ENCODE data around the gene B4GALT2.

B4GALT2 gene

DNA sequence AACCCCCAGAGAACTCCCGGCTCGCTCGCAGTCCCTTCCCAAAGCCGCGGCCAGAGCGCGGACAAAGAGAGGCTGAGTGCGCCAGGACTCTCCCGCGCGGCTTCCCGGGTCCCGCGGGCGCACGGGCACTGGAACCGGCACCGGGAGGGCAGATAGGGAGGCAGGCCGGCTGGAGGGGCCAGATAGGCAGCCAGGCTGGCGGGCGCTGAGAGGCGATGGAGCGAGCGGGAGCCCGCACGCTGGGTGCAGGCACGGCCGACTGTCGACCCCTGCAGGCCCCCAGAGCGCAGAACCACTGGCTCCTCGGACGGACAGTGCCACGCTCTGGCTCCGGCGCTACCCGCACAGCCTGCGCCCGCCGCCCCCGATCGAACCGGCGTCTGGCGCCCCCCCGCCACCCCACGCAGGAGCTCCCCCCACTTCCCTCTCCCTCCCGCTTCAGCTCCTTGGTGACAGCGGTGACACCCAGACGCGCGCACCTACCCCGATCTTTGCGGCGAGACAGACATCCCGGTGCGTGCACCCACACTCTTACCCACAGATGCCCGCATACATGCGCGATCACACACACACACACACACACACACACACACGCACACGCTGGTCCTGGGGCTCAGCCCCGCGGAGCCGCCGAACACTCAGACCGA is 51.7 kb downstream of the B4GALT2 start:
- peak in 2 of 4 experiments; percentile 31 to 40 for DNase-seq

- peak in 3 of 4 experiments; percentile 25 to 37 (median 31) for DNase-seq
Observed at GRCh38 chr1:44031252-44032169, 52.5 kb downstream of the B4GALT2 start, which contains the start of gene SLC6A9. TSS of gene SLC6A9 (minus strand) at chr1:44031462. CDS start at chr1:44024277, 7,185 bp downstream.

DNA sequence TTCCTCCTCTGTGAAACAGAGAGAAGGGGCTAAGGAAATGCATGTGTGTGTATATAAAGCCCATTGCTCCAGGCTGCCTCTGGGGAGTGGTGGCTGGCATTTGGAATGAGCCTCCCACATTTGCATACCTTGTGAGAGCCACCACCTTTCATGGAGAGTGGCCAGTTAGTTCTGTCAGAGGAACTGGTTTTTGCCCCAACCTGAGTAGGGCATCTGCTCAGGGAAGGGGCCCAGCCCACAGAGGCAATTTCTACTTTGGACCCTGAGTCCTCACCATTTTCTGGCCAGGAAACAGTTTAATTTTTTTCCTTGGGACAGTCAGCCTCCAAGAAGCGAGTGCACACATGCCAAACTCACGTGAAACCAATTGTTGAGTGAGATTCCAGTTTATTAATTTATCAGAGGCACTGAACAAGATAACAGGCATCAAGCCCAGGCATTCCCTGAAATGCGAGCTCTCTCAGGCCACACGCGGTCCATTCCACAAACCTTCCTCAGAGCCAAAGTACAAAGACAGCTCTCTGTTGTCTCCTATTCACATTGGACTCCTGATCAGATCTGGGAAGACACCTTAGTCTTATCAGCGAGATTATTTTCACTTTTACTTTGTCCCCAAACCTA is 53.3 kb downstream of the B4GALT2 start:
- DNase-seq = no peak

DNA sequence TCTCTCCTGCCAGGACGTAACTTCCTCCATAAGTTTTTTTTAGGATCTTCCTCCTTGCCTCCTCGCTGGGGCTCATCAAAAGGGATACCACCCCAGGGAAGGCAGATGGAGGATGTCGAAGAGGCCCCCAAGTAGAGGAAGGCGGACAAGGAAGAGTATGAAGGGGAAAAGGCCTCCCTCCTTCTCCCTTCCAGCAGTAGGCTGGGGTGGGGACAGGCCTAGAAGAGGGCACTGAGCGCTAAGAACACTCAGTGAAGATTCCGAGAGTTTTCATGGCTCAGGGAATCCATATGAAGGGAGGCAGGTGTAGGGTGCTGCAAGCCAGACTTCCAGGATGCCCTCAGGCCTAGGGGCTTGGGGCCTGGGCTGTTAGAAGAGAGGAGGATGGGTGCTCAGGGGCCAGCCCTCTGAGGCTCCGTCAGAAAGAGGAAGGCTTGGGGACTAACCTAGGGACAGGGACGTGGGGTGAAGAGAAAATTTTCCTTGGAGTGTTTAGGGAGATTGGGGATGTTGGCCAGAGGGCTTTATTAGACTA is 54.1 kb downstream of the B4GALT2 start:
- DNase-seq = no peak

GRCh38 chr1:44033756-44034155 is 54.7 kb downstream of the B4GALT2 start:
- DNase-seq = no peak

GRCh38 chr1:44034423-44034822 is 55.4 kb downstream of the B4GALT2 start:
- no peak for DNase-seq

DNA sequence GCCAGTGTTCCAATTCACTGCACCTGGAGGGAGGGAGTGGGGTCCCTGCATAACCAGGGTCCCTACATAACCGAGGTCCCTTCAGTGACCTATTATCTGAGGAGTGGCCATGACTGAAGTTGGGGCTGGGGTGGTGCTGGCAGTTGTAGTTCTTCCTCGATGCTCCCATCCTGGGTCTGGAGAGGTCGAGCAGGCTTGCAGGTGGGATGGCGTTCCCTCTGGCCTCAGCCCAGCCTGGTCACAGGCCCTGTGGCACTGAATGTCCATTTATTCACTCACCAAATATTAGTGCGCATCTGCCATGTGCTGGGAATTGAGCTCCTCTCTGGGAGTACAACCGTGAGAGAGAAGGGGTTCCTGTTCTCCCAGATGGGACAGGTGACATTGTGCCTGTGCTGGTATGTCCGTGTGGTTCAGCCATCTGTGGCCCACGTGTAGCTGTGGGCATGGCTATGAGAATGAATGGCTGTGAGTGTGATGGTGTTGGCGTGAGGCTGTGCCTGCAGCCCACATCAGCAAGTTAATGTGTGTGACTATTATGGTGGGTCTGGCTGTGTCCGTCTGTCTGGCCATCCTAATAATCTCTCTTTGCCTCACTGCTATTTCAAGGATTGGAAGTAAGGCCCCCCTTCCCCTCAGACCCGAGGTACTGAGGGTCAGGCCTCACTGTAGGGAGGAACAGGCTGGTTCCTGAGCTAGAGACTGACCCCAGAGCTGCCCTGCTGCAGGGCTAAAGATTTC is 56.1 kb downstream of the B4GALT2 start:
- no peak for DNase-seq

DNA sequence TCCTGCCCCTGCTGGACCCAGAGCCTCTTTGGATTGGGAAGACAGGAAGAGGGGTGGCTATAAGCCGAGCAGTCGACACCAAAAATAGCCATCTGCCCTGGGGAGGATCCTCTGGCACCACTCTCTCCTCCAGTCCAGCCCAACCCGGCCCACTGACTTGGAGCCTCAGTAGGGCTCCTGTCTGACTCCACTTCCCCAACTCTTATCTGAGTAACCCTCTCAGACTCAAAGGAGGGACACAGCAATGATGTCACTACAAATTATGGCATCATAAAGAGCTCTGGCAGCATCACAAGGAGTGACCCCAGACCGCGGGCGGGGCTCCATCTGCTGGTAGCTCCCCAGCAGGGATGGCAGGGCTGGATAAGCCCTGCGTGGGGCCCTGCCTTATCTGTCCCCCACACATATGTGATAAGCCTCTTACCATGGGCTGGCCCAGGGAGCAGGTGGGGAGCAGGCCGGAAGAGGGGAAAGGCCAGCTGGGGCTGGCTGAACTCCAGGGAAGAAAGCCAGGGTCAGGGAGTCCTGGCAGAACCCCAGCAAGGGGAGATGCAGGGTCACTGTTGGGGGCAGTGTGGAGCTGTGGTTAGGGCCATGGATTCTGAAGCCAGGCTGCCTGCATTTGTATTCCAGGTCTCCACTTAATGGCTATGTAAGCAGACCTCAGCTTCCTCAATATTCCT is 56.9 kb downstream of the B4GALT2 start:
- no peak for DNase-seq

GRCh38 chr1:44036409-44037139 is 57.6 kb downstream of the B4GALT2 start:
- DNase-seq = peak; percentile 20 to 57 (median 25)

- DNase-seq = no peak
Observed at GRCh38 chr1:44037154-44037553, 58.1 kb downstream of the B4GALT2 start.

DNA sequence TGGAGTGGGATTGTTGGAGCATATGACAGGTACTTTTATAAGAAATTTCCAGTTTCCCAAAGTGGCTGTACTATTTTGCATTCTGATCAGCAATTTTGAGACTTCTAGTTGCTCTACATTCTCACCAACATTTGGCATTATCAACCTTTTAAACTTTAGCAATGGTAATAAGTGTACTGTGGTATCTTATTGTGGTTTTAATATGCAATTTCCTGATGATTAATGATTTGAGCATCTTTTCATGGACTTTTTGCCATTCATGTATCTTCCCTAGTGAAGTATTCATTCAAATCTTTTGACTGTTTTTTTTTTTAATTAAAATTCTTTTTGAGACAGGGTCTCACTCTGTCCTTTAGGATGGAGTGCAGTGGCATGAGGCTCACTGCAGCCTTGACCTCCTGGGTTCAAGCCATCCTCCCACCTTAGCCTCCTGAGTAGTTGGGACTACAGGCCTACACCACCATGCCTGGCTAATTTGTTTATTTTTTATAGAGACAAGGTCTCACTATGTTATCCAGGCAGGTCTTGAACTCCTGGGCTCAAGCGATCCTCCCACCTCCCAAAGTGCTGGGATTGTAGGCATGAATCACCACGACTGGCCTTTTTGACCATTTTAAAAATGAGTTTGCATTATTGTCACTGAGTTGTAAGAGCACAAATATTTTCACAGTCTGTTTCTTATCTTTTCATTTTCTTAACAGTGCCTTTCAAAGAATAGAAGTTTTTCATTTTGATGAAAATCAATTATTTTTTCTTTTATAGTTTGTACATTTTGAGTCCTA is 60.1 kb downstream of the B4GALT2 start:
- no peak for DNase-seq

- DNase-seq = no peak
Observed at GRCh38 chr1:44040418-44040817, 61.4 kb downstream of the B4GALT2 start.

Data from activated naive CD4-positive, alpha-beta T cell (primary cell).